Skeletal muscle satellite cell (primary cell): ENCODE data around the gene HOXA4.

ENCODE experiments used
- H3K27me3 ChIP-seq: 2 replicates; pipeline ENCODE4 v1.7.0; 2013; ENCODE audit warnings: low read length; ENCODE audit not compliant: control insufficient read depth, insufficient read depth
- H3K36me3 ChIP-seq: 2 replicates; pipeline ENCODE4 v1.7.0; 2013; ENCODE audit warnings: mild to moderate bottlenecking, control low read depth, low read length; ENCODE audit not compliant: insufficient read depth
- H3K4me1 ChIP-seq: 2 replicates; pipeline ENCODE4 v1.7.0; 2013; ENCODE audit warnings: low read length; ENCODE audit not compliant: control insufficient read depth, insufficient read depth
- H3K4me2 ChIP-seq: 2 replicates; pipeline ENCODE4 v1.7.0; 2013; ENCODE audit warnings: mild to moderate bottlenecking, low read length
- H3K4me3 ChIP-seq: 2 replicates; pipeline ENCODE4 v1.7.0; 2013; ENCODE audit warnings: low read length
- H3K9ac ChIP-seq: 2 replicates; pipeline ENCODE4 v1.7.0; 2013; ENCODE audit warnings: mild to moderate bottlenecking, low read depth, low read length, moderate library complexity
- H3K9me3 ChIP-seq: replicated peaks from 2 replicates; pipeline ENCODE4 v1.7.0; 2013; ENCODE audit warnings: mild to moderate bottlenecking, control low read depth, low read length

The HOXA4 gene

GRCh38 chr7:27123007-27123476 lies 7.5 kb downstream of the HOXA4 start:
- H3K4me1 ChIP-seq: no peaks in the 10 kb centered on the region
- no peak overlapping the region for H3K4me3 ChIP-seq
- no peak overlapping the region for H3K9ac ChIP-seq
- H3K9me3 ChIP-seq: no peaks in the 10 kb centered on the region
- H3K36me3 ChIP-seq: peaks cover 13% of the 10 kb centered on the region
- no peak overlapping the region for H3K4me2 ChIP-seq
- no peaks in the 10 kb centered on the region for H3K27me3 ChIP-seq

GRCh38 chr7:27122077-27122910 lies 8.3 kb downstream of the HOXA4 start:
- H3K9ac ChIP-seq: no peak overlapping the region

GRCh38 chr7:27121684-27122076 lies 8.9 kb downstream of the HOXA4 start:
- H3K4me1 ChIP-seq: no peaks in the 10 kb centered on the region
- peaks cover 13% of the 10 kb centered on the region for H3K36me3 ChIP-seq
- H3K4me3 ChIP-seq: no peak overlapping the region
- H3K9me3 ChIP-seq: no peaks in the 10 kb centered on the region
- H3K27me3 ChIP-seq: no peaks in the 10 kb centered on the region
- no peak overlapping the region for H3K4me2 ChIP-seq
- no peak overlapping the region for H3K9ac ChIP-seq

More at GRCh38 chr7:27122077-27122910, 8.3 kb downstream of the HOXA4 start:
- Histone ChIP-seq H3K9me3 (no peaks in the 10 kb centered on the region), H3K4me2 (no peak overlapping the region), H3K4me3 (no peak overlapping the region), H3K36me3 (peaks cover 13% of the 10 kb centered on the region), H3K27me3 (no peaks in the 10 kb centered on the region), H3K4me1 (no peaks in the 10 kb centered on the region)

- Histone ChIP-seq H3K27me3 (no peaks in the 10 kb centered on the region), H3K9ac (no peak overlapping the region), H3K4me2 (no peak overlapping the region), H3K36me3 (peaks cover 10% of the 10 kb centered on the region), H3K9me3 (no peaks in the 10 kb centered on the region), H3K4me1 (peaks cover 8% of the 10 kb centered on the region), H3K4me3 (no peak overlapping the region)
These were observed 11.1 kb downstream of the HOXA4 start for GRCh38 chr7:27119412-27119911.

- Histone ChIP-seq H3K9ac (no peak overlapping the region), H3K27me3 (no peaks in the 10 kb centered on the region), H3K9me3 (no peaks in the 10 kb centered on the region), H3K4me2 (no peak overlapping the region), H3K36me3 (peaks cover 10% of the 10 kb centered on the region), H3K4me1 (peaks cover 13% of the 10 kb centered on the region), H3K4me3 (no peak overlapping the region)
These were observed 12.0 kb downstream of the HOXA4 start for GRCh38 chr7:27118580-27118979.

GRCh38 chr7:27117887-27118491 lies 12.6 kb downstream of the HOXA4 start:
- H3K27me3 ChIP-seq: no peaks in the 10 kb centered on the region
- peaks cover 10% of the 10 kb centered on the region for H3K36me3 ChIP-seq
- H3K4me3 ChIP-seq: no peak overlapping the region
- H3K9me3 ChIP-seq: no peaks in the 10 kb centered on the region
- peaks cover 18% of the 10 kb centered on the region for H3K4me1 ChIP-seq
- H3K4me2 ChIP-seq: no peak overlapping the region
- H3K9ac ChIP-seq: no peak overlapping the region

GRCh38 chr7:27116962-27117886 lies 13.3 kb downstream of the HOXA4 start:
- H3K4me2 ChIP-seq: no peak overlapping the region
- no peaks in the 10 kb centered on the region for H3K27me3 ChIP-seq
- H3K4me3 ChIP-seq: no peak overlapping the region
- H3K9ac ChIP-seq: no peak overlapping the region
- H3K9me3 ChIP-seq: no peaks in the 10 kb centered on the region
- H3K36me3 ChIP-seq: peaks cover 7% of the 10 kb centered on the region
- H3K4me1 ChIP-seq: peaks cover 24% of the 10 kb centered on the region

- no peak overlapping the region for H3K4me2 ChIP-seq
- H3K36me3 ChIP-seq: peaks cover 2% of the 10 kb centered on the region
- no peak overlapping the region for H3K9ac ChIP-seq
- peaks cover 32% of the 10 kb centered on the region for H3K4me1 ChIP-seq
- H3K9me3 ChIP-seq: no peaks in the 10 kb centered on the region
- no peak overlapping the region for H3K4me3 ChIP-seq
- H3K27me3 ChIP-seq: no peaks in the 10 kb centered on the region
These were observed 14.3 kb downstream of the HOXA4 start for GRCh38 chr7:27116031-27116961.

GRCh38 chr7:27115221-27116026 lies 15.1 kb downstream of the HOXA4 start:
- peaks cover 41% of the 10 kb centered on the region for H3K4me1 ChIP-seq
- no peak overlapping the region for H3K4me2 ChIP-seq
- no peaks in the 10 kb centered on the region for H3K9me3 ChIP-seq
- peaks cover 4% of the 10 kb centered on the region for H3K36me3 ChIP-seq
- H3K9ac ChIP-seq: no peak overlapping the region
- no peak overlapping the region for H3K4me3 ChIP-seq
- no peaks in the 10 kb centered on the region for H3K27me3 ChIP-seq

GRCh38 chr7:27114881-27115220 lies 15.7 kb downstream of the HOXA4 start:
- Histone ChIP-seq H3K4me3 (no peak overlapping the region), H3K9me3 (no peaks in the 10 kb centered on the region), H3K9ac (no peak overlapping the region), H3K4me2 (no peak overlapping the region), H3K4me1 (peaks cover 41% of the 10 kb centered on the region), H3K36me3 (peaks cover 8% of the 10 kb centered on the region), H3K27me3 (no peaks in the 10 kb centered on the region)
